Fibroblast of the aortic adventitia (primary cell): ENCODE results near the gene RIT1. TPM values are rescaled to one million over a fixed set of nuclear protein-coding genes. Genes with fewer than 3 reads are reported as not detected.

ENCODE experiments used
- DNase-seq: peaks from one replicate; pipeline ENCODE4 v3.0.0-alpha.2; 2010; ENCODE audit warnings: low read depth
- H3K4me3 ChIP-seq: 2 replicates; pipeline ENCODE4 v1.5.1; 2011; ENCODE audit warnings: low read depth, mild to moderate bottlenecking, control low read depth, low read length, moderate library complexity
- CTCF ChIP-seq: IDR thresholded peaks from 2 replicates; pipeline ENCODE4 v1.5.1; 2011; ENCODE audit warnings: mild to moderate bottlenecking, low read length, control low read depth, inconsistent platforms; ENCODE audit not compliant: insufficient read depth
- total RNA-seq: library from RNA; depleted of rRNA; stranded (reverse); fragments of >200 nt; gene quantifications from 2 replicates; pipeline ENCODE4 v1.2.3, GENCODE V29; 2012; ENCODE audit warnings: low replicate concordance

Gene RIT1
- total RNA-seq, 1 donor = 33.7 TPM

- H3K4me3 ChIP-seq = no peak overlapping the region
- peak; percentile 49 for DNase-seq
- no peak for TF ChIP-seq CTCF
These were observed 26.9 kb downstream of the RIT1 start for GRCh38 chr1:155884031-155884960.

- no peak for TF ChIP-seq CTCF
- H3K4me3 ChIP-seq = no peak overlapping the region
- DNase-seq = no peak
These were observed 28.4 kb downstream of the RIT1 start for GRCh38 chr1:155882766-155883165.

GRCh38 chr1:155882235-155882634 is 28.9 kb downstream of the RIT1 start:
- TF ChIP-seq CTCF = no peak
- no peak for DNase-seq
- no peak overlapping the region for H3K4me3 ChIP-seq

GRCh38 chr1:155880950-155881349 is 30.2 kb downstream of the RIT1 start:
- TF ChIP-seq CTCF = no peak
- DNase-seq = no peak
- H3K4me3 ChIP-seq = no peak overlapping the region

- DNase-seq = no peak
These were observed 30.9 kb downstream of the RIT1 start for GRCh38 chr1:155880251-155880650.

GRCh38 chr1:155877945-155878344 is 33.2 kb downstream of the RIT1 start:
- TF ChIP-seq CTCF = no peak
- no peak overlapping the region for H3K4me3 ChIP-seq
- no peak for DNase-seq

More at GRCh38 chr1:155880251-155880650, 30.9 kb downstream of the RIT1 start:
- H3K4me3 ChIP-seq = no peak overlapping the region
- no peak for TF ChIP-seq CTCF
